NCI-H128 (cell line): ENCODE data around the gene HSDL1.
"Not testable (repeated sequence)": the region's sequence is repeated elsewhere in the genome, so short reads cannot be mapped to it uniquely, and the experiment has no call there.

Experiments used
- DNase-seq: peaks from one replicate; lab custom pipeline; 2025; ENCODE audit not compliant: unreplicated experiment; lab: John Stamatoyannopoulos, UW

The HSDL1 gene

GRCh38 chr16:84138824-84139627 is 6.0 kb downstream of the HSDL1 start:
- no peak for DNase-seq

GRCh38 chr16:84138500-84138823 is 6.5 kb downstream of the HSDL1 start:
- no peak for DNase-seq

- no peak for DNase-seq
Observed at GRCh38 chr16:84137769-84138357, 7.1 kb downstream of the HSDL1 start.

- DNase-seq = no peak
Observed at GRCh38 chr16:84137287-84137686, 7.7 kb downstream of the HSDL1 start.

GRCh38 chr16:84136331-84137125 is 8.4 kb downstream of the HSDL1 start:
- DNase-seq = no peak

GRCh38 chr16:84132527-84133285 is 12.3 kb downstream of the HSDL1 start:
- no peak for DNase-seq

GRCh38 chr16:84131117-84131516 is 13.9 kb downstream of the HSDL1 start:
- no peak for DNase-seq

- DNase-seq = no peak
Observed at GRCh38 chr16:84124257-84125073, 20.5 kb downstream of the HSDL1 start.

- DNase-seq = no peak
Observed at GRCh38 chr16:84121007-84121406, 24.0 kb downstream of the HSDL1 start.

- DNase-seq = no peak
Observed at GRCh38 chr16:84120023-84120422, 25.0 kb downstream of the HSDL1 start.

- peak; percentile 26 for DNase-seq
Observed at GRCh38 chr16:84119368-84119767, 25.6 kb downstream of the HSDL1 start.

GRCh38 chr16:84118315-84118714 is 26.7 kb downstream of the HSDL1 start:
- DNase-seq = not testable (repeated sequence)

- no peak for DNase-seq
Observed at GRCh38 chr16:84117494-84117843, 27.5 kb downstream of the HSDL1 start.

- peak; percentile 93 for DNase-seq
Observed at GRCh38 chr16:84116720-84117493, 28.1 kb downstream of the HSDL1 start, which contains the start of gene MBTPS1. MBTPS1 (minus strand) TSS chr16:84116942; CDS start chr16:84101783, 15,159 bp downstream.

GRCh38 chr16:84115919-84116719 is 28.9 kb downstream of the HSDL1 start:
- DNase-seq = peak; percentile 31

- DNase-seq = not testable (repeated sequence)
Observed at GRCh38 chr16:84111949-84112348, 33.0 kb downstream of the HSDL1 start.

GRCh38 chr16:84111525-84111924 is 33.5 kb downstream of the HSDL1 start:
- no peak for DNase-seq

- no peak for DNase-seq
Observed at GRCh38 chr16:84110527-84110926, 34.5 kb downstream of the HSDL1 start.
